Measurements from ENCODE around the gene KCTD13. TPM values are rescaled to one million over a fixed set of nuclear protein-coding genes. Genes with fewer than 3 reads are reported as not detected.

KCTD13 gene
- total RNA-seq, 2 donors from 2014 or later = 29.2 to 37.1 TPM

DNA sequence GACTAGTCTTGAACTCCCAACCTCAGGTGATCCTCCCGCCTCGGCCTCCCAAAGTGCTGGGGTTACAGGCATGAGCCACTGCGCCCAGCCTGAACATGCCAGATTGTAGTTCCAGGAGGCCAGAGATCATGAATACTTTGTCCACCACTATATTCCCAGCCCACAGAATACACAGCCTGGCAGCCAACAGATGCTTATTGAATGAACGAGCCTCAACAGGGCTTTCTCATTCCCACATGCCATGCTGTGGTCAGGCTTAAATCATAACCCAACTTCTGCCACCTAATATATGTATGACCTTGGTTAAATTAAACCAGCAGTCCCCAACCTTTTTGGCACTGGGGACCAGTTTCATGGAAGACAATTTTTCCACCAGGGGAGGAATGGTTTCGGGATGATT is 32.7 kb upstream of the KCTD13 start:
- Histone ChIP-seq H3K27me3 (replicated peaks; ENCODE audit: insufficient read depth) (no peaks in the 10 kb centered on the region), H3K9me3 (no peaks in the 10 kb centered on the region), H3K27ac (no peak overlapping the region), H3K36me3 (no peaks in the 10 kb centered on the region), H3K4me3 (no peak overlapping the region), H3K4me1 (ENCODE audit: control insufficient read depth in 1 of 2, low read depth in 2 of 2) (peaks cover 3 to 8% of the 10 kb centered on the region in 2 donors)
- ATAC-seq (ENCODE audit: insufficient number of reproducible peaks, low FRiP score, low read depth) (no peak), DNase-seq (ENCODE audit: low spot score) (no peak)
- TF ChIP-seq, protein P1, sequence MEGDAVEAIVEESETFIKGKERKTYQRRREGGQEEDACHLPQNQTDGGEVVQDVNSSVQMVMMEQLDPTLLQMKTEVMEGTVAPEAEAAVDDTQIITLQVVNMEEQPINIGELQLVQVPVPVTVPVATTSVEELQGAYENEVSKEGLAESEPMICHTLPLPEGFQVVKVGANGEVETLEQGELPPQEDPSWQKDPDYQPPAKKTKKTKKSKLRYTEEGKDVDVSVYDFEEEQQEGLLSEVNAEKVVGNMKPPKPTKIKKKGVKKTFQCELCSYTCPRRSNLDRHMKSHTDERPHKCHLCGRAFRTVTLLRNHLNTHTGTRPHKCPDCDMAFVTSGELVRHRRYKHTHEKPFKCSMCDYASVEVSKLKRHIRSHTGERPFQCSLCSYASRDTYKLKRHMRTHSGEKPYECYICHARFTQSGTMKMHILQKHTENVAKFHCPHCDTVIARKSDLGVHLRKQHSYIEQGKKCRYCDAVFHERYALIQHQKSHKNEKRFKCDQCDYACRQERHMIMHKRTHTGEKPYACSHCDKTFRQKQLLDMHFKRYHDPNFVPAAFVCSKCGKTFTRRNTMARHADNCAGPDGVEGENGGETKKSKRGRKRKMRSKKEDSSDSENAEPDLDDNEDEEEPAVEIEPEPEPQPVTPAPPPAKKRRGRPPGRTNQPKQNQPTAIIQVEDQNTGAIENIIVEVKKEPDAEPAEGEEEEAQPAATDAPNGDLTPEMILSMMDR (IDR thresholded peaks at IDR 0.05) = no peak

DNA sequence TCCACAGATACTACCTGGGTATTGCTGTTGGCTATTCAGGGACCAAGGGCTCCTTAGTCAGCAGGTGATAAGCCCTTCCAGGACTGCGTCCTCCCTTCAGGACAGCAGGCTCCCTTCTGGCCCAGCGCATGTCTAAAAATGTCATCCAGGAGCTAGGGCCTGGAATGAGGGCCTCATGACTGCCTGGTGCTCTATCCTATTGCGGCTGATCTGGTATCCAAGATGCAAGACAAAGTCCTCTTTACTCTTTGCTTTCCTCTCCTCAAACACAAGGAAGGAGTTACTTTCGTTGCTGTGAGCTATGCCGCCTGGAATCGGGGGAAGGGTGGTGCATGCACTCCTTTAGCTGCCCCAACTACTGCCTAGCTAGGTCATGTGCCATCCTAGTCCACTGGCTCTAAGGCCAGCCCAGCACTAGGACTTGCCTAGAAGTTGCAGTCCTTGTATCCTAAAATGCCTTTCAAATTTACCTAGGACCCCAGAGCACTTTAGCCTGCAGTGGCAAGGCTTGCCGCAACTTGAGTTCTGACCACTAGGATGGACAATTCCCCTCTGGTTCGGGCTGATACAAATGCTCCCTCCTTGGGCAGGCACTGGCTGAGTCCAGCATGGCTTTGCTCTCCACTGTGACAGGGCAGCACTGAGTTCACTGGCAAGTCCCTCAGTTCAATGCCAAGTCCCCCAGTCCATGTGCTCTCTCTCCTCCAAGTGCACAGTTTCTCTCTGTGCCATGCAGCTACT is 25.8 kb upstream of the KCTD13 start:
- H3K27ac ChIP-seq = no peak overlapping the region
- no peaks in the 10 kb centered on the region for H3K4me1 ChIP-seq (ENCODE audit: control insufficient read depth in 1 of 2, low read depth in 2 of 2)
- ATAC-seq (ENCODE audit: insufficient number of reproducible peaks, low FRiP score, low read depth) (no peak), DNase-seq (ENCODE audit: low spot score) (no peak)
- H3K4me3 ChIP-seq = no peak overlapping the region
- no peaks in the 10 kb centered on the region for H3K27me3 ChIP-seq (replicated peaks; ENCODE audit: insufficient read depth)
- TF ChIP-seq, protein P1 (IDR thresholded peaks at IDR 0.05) = no peak
- no peaks in the 10 kb centered on the region for H3K36me3 ChIP-seq
- no peaks in the 10 kb centered on the region for H3K9me3 ChIP-seq

DNA sequence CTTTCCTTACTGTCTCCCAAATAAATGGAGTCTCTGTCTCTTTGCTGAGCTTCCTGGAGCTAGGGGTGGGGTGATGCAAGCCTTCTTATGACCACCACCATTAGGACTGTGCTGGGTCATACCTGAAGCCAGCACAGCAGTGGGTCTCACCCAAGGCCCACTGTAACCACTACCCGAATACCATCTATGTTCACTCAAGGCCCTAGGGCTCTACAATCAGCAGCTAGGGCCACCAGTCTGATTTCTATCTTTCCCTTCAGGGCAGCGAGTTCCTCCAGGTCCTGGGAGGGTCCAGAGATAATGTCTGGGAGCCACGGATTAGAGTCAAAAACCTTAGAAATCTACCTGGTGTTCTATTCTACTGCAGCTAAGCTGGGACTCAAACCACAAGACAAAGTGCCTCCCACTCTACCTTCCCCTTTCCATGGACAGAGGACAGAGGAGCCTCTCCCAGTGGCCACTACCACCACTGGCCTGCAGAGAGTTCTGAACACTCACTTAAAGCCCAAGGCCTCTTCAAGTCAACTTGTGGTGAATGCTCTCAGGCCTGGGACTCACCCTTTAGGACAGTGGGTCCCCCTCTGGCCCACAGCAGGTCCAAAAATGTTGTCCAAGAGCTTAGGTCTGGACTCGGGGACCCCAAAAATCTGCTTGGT is 24.9 kb upstream of the KCTD13 start:
- no peak overlapping the region for H3K4me3 ChIP-seq
- ATAC-seq (ENCODE audit: insufficient number of reproducible peaks, low FRiP score, low read depth) (no peak), DNase-seq (ENCODE audit: low spot score) (no peak)
- TF ChIP-seq, protein P1 (IDR thresholded peaks at IDR 0.05) = no peak
- H3K27ac ChIP-seq = no peak overlapping the region
- H3K9me3 ChIP-seq = no peaks in the 10 kb centered on the region
- no peaks in the 10 kb centered on the region for H3K36me3 ChIP-seq
- H3K27me3 ChIP-seq (replicated peaks; ENCODE audit: insufficient read depth) = no peaks in the 10 kb centered on the region
- no peaks in the 10 kb centered on the region for H3K4me1 ChIP-seq (ENCODE audit: control insufficient read depth in 1 of 2, low read depth in 2 of 2)

- H3K9me3 ChIP-seq = no peaks in the 10 kb centered on the region
- H3K27me3 ChIP-seq (replicated peaks; ENCODE audit: insufficient read depth) = no peaks in the 10 kb centered on the region
- H3K4me3 ChIP-seq = no peak overlapping the region
- no peaks in the 10 kb centered on the region for H3K36me3 ChIP-seq
- no peaks in the 10 kb centered on the region for H3K4me1 ChIP-seq (ENCODE audit: control insufficient read depth in 1 of 2, low read depth in 2 of 2)
- ATAC-seq (ENCODE audit: insufficient number of reproducible peaks, low FRiP score, low read depth) (no peak), DNase-seq (ENCODE audit: low spot score) (no peak)
- TF ChIP-seq, protein P1 (IDR thresholded peaks at IDR 0.05) = no peak
- no peak overlapping the region for H3K27ac ChIP-seq
These were observed 21.9 kb upstream of the KCTD13 start for GRCh38 chr16:29947897-29948296.

- Histone ChIP-seq H3K9me3 (no peaks in the 10 kb centered on the region), H3K27me3 (replicated peaks; ENCODE audit: insufficient read depth) (no peaks in the 10 kb centered on the region), H3K27ac (no peak overlapping the region), H3K4me3 (no peak overlapping the region), H3K36me3 (no peaks in the 10 kb centered on the region), H3K4me1 (ENCODE audit: control insufficient read depth in 1 of 2, low read depth in 2 of 2) (no peaks in the 10 kb centered on the region)
- TF ChIP-seq, protein P1 (IDR thresholded peaks at IDR 0.05) = no peak
- no peak for ATAC-seq (ENCODE audit: insufficient number of reproducible peaks, low FRiP score, low read depth)
- no peak for DNase-seq (ENCODE audit: low spot score)
These were observed 18.1 kb upstream of the KCTD13 start for GRCh38 chr16:29943846-29944799.

All from thoracic aorta (tissue), 2 donors.